Measurements from ENCODE around the gene RANBP2. TPM values are rescaled to one million over a fixed set of nuclear protein-coding genes. Genes with fewer than 3 reads are reported as not detected.

RANBP2 gene
- total RNA-seq, 4 donors from 2014 or later = 56.0 to 64.9 (median 60.5) TPM

GRCh38 chr2:108803045-108803736 lies 83.9 kb downstream of the RANBP2 start:
- WGBS, 2 donors = 95 to 97% methylated on average over 7 of the region's 7 CpGs

DNA sequence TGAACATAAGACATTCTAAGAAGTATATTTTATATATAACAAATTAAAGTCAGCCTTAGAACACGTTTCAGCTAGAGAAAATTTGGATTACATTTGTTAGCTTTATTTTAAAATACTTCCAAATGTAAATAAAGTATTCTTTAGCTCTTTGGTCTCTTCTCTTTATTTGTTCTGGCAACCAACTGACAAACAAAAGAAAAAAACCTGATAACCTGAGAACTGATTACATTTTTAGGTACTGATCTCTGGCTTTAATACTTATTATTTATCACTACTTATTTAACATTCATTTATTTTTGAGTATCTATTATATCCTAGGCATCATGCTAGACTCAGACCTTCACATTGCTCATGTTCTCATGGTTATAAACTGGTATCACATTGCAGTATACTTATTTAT lies 85.8 kb downstream of the RANBP2 start:
- TF ChIP-seq, protein P1, sequence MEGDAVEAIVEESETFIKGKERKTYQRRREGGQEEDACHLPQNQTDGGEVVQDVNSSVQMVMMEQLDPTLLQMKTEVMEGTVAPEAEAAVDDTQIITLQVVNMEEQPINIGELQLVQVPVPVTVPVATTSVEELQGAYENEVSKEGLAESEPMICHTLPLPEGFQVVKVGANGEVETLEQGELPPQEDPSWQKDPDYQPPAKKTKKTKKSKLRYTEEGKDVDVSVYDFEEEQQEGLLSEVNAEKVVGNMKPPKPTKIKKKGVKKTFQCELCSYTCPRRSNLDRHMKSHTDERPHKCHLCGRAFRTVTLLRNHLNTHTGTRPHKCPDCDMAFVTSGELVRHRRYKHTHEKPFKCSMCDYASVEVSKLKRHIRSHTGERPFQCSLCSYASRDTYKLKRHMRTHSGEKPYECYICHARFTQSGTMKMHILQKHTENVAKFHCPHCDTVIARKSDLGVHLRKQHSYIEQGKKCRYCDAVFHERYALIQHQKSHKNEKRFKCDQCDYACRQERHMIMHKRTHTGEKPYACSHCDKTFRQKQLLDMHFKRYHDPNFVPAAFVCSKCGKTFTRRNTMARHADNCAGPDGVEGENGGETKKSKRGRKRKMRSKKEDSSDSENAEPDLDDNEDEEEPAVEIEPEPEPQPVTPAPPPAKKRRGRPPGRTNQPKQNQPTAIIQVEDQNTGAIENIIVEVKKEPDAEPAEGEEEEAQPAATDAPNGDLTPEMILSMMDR (IDR thresholded peaks at IDR 0.05) = no peak
- no peak for TF ChIP-seq POLR2A (IDR thresholded peaks at IDR 0.05)
- H3K4me3 ChIP-seq (ENCODE audit: low read depth, poor library complexity, severe bottlenecking) = no peak overlapping the region
- intact Hi-C loops (cut with DNase I; ENCODE audit: low total_unique reads) = no loop called here
- no peak for DNase-seq (ENCODE audit: low spot score in 2 of 2)
- 71 to 81% methylated on average over 1 of the region's 1 CpG for WGBS, 2 donors

More at GRCh38 chr2:108803045-108803736, 83.9 kb downstream of the RANBP2 start:
- no peak overlapping the region for H3K4me3 ChIP-seq (ENCODE audit: low read depth, poor library complexity, severe bottlenecking)
- TF ChIP-seq POLR2A (IDR thresholded peaks at IDR 0.05) = no peak
- TF ChIP-seq, protein P1 (IDR thresholded peaks at IDR 0.05) = no peak
- no peak for DNase-seq (ENCODE audit: low spot score in 2 of 2)
- intact Hi-C loops (cut with DNase I; ENCODE audit: low total_unique reads) = no loop called here

DNA sequence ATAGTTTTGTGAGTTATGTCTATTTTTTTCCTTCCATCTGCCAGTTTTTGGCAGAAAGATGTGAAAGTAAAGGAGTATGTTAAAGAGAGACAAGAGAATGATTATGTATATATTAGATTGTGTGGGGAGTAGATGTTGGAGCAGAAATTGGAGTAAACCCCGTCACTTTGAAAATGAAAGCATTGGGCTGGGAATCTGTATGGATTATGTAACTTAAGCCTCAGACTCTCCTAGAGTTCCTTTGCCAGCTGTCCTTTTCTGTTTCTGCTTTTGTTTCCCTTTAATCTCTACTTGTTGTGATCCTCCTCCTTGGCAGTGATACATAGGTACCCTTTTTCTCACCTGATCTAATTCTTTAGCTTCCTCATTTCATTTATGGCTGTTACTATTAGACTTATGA lies 86.5 kb downstream of the RANBP2 start:
- WGBS, 2 donors = 69 to 77% methylated on average over 1 of the region's 1 CpG
- intact Hi-C loops (cut with DNase I; ENCODE audit: low total_unique reads) = no loop called here
- no peak overlapping the region for H3K4me3 ChIP-seq (ENCODE audit: low read depth, poor library complexity, severe bottlenecking)
- DNase-seq (ENCODE audit: low spot score in 2 of 2) = no peak
- TF ChIP-seq, protein P1 (IDR thresholded peaks at IDR 0.05) = no peak
- TF ChIP-seq POLR2A (IDR thresholded peaks at IDR 0.05) = no peak

DNA sequence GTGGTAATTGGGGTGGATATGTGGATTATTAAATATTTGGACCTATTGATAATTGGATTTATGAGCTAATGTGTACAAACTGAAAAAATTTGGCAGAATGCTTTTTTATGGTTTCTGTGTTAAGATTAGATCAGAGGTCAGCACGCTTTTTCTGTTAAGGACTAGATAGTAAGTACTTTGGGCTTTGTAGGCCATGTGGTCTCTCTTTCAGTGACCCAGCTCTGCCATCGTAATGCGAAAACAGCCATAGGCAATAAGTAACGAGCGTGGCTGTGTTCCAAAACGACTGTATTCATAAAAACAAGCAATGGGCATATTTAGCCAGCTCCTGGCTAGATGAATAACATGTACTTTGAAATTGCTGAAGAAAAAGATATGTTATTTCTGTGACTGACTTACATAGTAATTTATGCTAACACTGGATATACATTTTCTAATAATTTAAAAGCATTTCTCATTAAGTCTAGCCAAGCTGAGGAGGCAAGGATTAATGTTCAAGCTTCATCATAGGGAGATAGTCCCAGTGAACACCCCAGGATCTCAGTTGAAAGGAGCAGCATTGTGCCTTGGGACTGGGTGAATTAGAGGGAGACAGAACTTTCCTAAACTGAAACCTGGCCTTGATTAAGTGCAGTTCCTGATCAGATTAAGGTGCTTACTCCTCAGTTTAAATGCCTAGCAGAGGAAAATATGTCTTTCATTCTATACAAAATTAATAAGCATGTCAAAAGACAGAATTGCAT lies 87.3 kb downstream of the RANBP2 start:
- H3K4me3 ChIP-seq (ENCODE audit: low read depth, poor library complexity, severe bottlenecking) = no peak overlapping the region
- no peak for DNase-seq (ENCODE audit: low spot score in 2 of 2)
- WGBS, 2 donors = 62 to 64% methylated on average over 6 of the region's 6 CpGs
- intact Hi-C loops (cut with DNase I; ENCODE audit: low total_unique reads) = no loop called here
- TF ChIP-seq POLR2A (IDR thresholded peaks at IDR 0.05) = no peak
- TF ChIP-seq, protein P1 (IDR thresholded peaks at IDR 0.05) = no peak

- TF ChIP-seq POLR2A (IDR thresholded peaks at IDR 0.05) = no peak
- TF ChIP-seq, protein P1 (IDR thresholded peaks at IDR 0.05) = no peak
- 99 to 100% methylated on average over 3 of the region's 3 CpGs for WGBS, 2 donors
- no peak overlapping the region for H3K4me3 ChIP-seq (ENCODE audit: low read depth, poor library complexity, severe bottlenecking)
- no peak for DNase-seq (ENCODE audit: low spot score in 2 of 2)
- intact Hi-C loops (cut with DNase I; ENCODE audit: low total_unique reads) = no loop called here
Observed at GRCh38 chr2:108809936-108810335, 90.7 kb downstream of the RANBP2 start.
